CD14-positive monocyte (primary cell): ENCODE data around the gene PLXNB3. TPM values are rescaled to one million over a fixed set of nuclear protein-coding genes. Genes with fewer than 3 reads are reported as not detected.
A peak's percentile ranks its signal among the peaks of the same experiment; 100 is the strongest.

Experiments
- DNase-seq, 3 donors: peaks; one replicate each; pipeline ENCODE4 v3.0.0-alpha.2; 2011 to 2022
- H2AFZ ChIP-seq: 2 replicates; pipeline ENCODE4 v1.6.0; 2012; ENCODE audit warnings: mild to moderate bottlenecking, low read depth, low read length, inconsistent platforms; ENCODE audit not compliant: insufficient read depth, poor library complexity, severe bottlenecking
- H3K27ac ChIP-seq, 2 donors: 1 replicate in 1 of 2; 2 replicates in 1 of 2; pipeline ENCODE4 v1.5.1; 2012 to 2013; ENCODE audit warnings: low read length in 2 of 2, control low read depth in 1 of 2, inconsistent platforms in 1 of 2, low read depth in 1 of 2, mild to moderate bottlenecking in 1 of 2
- H3K27me3 ChIP-seq, 2 donors: one replicate each; pipeline versions ENCODE4 v1.6.0 to v1.6.1; 2011 to 2013; ENCODE audit warnings: low read length in 2 of 2; ENCODE audit not compliant: control insufficient read depth in 2 of 2, insufficient read depth in 2 of 2
- H3K36me3 ChIP-seq, 2 donors: replicated peaks in 1 of 2; 1 replicate in 1 of 2; 2 replicates in 1 of 2; pipeline versions ENCODE4 v1.5.1 to v1.6.1; 2012 to 2013; ENCODE audit warnings: low read length in 2 of 2, control low read depth in 1 of 2, inconsistent platforms in 1 of 2, mild to moderate bottlenecking in 1 of 2; ENCODE audit not compliant: insufficient read depth in 2 of 2, control insufficient read depth in 1 of 2
- H3K4me1 ChIP-seq, 2 donors: 1 replicate in 1 of 2; 2 replicates in 1 of 2; pipeline versions ENCODE4 v1.5.1 to v1.6.1; 2012 to 2013; ENCODE audit warnings: low read length in 2 of 2, control low read depth in 1 of 2, inconsistent platforms in 1 of 2, mild to moderate bottlenecking in 1 of 2, moderate library complexity in 1 of 2; ENCODE audit not compliant: insufficient read depth in 2 of 2, control insufficient read depth in 1 of 2
- H3K4me2 ChIP-seq: replicated peaks from 2 replicates; pipeline ENCODE3; 2012; ENCODE audit warnings: low read length, moderate library complexity, mild to moderate bottlenecking; ENCODE audit not compliant: poor library complexity, severe bottlenecking; ENCODE audit errors: extremely low read depth
- H3K4me3 ChIP-seq, 3 experiments: fragments of 200-600 bp in 1 of 3; sonication (generic) in 1 of 3; replicated peaks in 1 of 3; 1 replicate in 2 of 3; 2 replicates in 1 of 3; pipeline ENCODE4 v1.5.1; 2011 to 2013; ENCODE audit warnings: low read length in 3 of 3, mild to moderate bottlenecking in 3 of 3, control low read depth in 2 of 3, low read depth in 2 of 3, inconsistent platforms in 1 of 3, moderate library complexity in 1 of 3
- H3K79me2 ChIP-seq: 2 replicates; pipeline ENCODE4 v1.6.0; 2012; ENCODE audit warnings: mild to moderate bottlenecking, control low read depth, inconsistent platforms, low read length, moderate library complexity; ENCODE audit not compliant: insufficient read depth
- H3K9ac ChIP-seq: 2 replicates; pipeline ENCODE4 v1.6.0; 2017; ENCODE audit warnings: low read length, mild to moderate bottlenecking; ENCODE audit not compliant: insufficient read depth, poor library complexity, severe bottlenecking
- H3K9me3 ChIP-seq, 2 donors: replicated peaks in 1 of 2; 1 replicate in 1 of 2; 2 replicates in 1 of 2; pipeline versions ENCODE4 v1.5.1 to v1.6.1; 2012 to 2013; ENCODE audit warnings: low read length in 2 of 2, control low read depth in 1 of 2; ENCODE audit not compliant: control insufficient read depth in 1 of 2, insufficient read depth in 1 of 2
- H4K20me1 ChIP-seq: 2 replicates; pipeline ENCODE4 v1.6.0; 2012; ENCODE audit warnings: mild to moderate bottlenecking, low read length, control low read depth, moderate library complexity; ENCODE audit not compliant: insufficient read depth
- H3K27ac Mint-ChIP-seq, 7 donors: one replicate each; pipeline ENCODE4 v1.8.0; 2020; ENCODE audit warnings: mild to moderate bottlenecking in 7 of 7, mixed read lengths in 7 of 7, moderate library complexity in 6 of 7, inconsistent platforms in 2 of 7
- H3K27me3 Mint-ChIP-seq, 3 donors: one replicate each; pipeline ENCODE4 v1.8.0; 2021 to 2022; ENCODE audit warnings: low read depth in 3 of 3, mild to moderate bottlenecking in 3 of 3, mixed read lengths in 3 of 3, moderate library complexity in 3 of 3, inconsistent platforms in 1 of 3
- H3K36me3 Mint-ChIP-seq, 2 donors: one replicate each; pipeline ENCODE4 v1.8.0; 2020; ENCODE audit warnings: mixed read lengths in 2 of 2, inconsistent platforms in 1 of 2, mild to moderate bottlenecking in 1 of 2
- H3K4me1 Mint-ChIP-seq: one replicate; pipeline ENCODE4 v1.8.0; 2020; ENCODE audit warnings: mild to moderate bottlenecking, mixed read lengths
- H3K4me3 Mint-ChIP-seq, 2 donors: one replicate each; pipeline ENCODE4 v1.8.0; 2020; ENCODE audit warnings: mild to moderate bottlenecking in 2 of 2, mixed read lengths in 2 of 2, moderate library complexity in 1 of 2
- H3K9me3 Mint-ChIP-seq, 7 donors: one replicate each; pipeline ENCODE4 v1.8.0; 2020 to 2022; ENCODE audit warnings: mixed read lengths in 7 of 7, mild to moderate bottlenecking in 6 of 7, moderate library complexity in 6 of 7, inconsistent platforms in 2 of 7
- WGBS: methylation state at CpG from one replicate; pipeline ENCODE4 v1.1.5; 2013; ENCODE audit warnings: missing lambda C conversion rate; ENCODE audit not compliant: insufficient coverage; 5-methylcytosine and 5-hydroxymethylcytosine counted together
- intact Hi-C, 2 donors: fragments of 100-400 bp; cut with micrococcal nuclease; formaldehyde crosslinking; loops; one replicate each; pipeline versions ENCODE4 v1.15.0 to v1.15.1; 2023
- polyA plus RNA-seq, 3 donors: library from polyadenylated mRNA; depleted of rRNA in 1 of 3; unstranded in 2 of 3; stranded (reverse) in 1 of 3; fragments of 300-500 nt in 2 of 3; fragments of >200 nt in 1 of 3; fragmentation: Illumina TruSeq in 2 of 3; gene quantifications; 1 replicate in 2 of 3; 2 replicates in 1 of 3; pipeline ENCODE4 v1.2.3, GENCODE V29; 2012 to 2021
- TF ChIP-seq, protein P1 (sequence below): fragments of 200-600 bp; IDR thresholded peaks from one replicate; pipeline ENCODE4 v1.8.0; 2022; ENCODE audit warnings: antibody characterized with exemption, mild to moderate bottlenecking

The PLXNB3 gene
- polyA plus RNA-seq, 3 donors, result not detected

DNA sequence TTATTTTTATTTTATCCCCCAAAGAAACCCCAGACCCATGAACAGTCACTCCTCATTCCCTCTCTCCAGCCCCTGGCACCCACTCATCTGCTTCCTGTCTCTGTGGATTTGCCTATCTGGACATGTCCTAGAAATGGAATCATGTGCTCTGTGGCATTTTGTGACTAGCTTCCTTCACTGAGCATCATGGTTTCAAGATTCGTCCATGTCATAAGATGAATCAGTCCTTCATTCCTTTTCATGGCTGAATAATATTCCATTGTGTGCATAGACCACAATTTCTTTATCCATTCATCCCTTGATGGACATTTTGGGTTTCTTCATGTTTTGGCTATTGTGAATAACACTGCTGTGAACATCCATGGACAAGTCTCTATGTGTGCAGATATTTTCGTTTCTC lies 29.2 kb upstream of the PLXNB3 start:
- Histone ChIP-seq H3K9ac (no peak overlapping the region), H3K4me3 (no peak overlapping the region), H3K36me3 (peaks cover 36 to 49% of the 10 kb centered on the region in 2 donors), H2AFZ (no peak overlapping the region), H3K4me2 (no peak overlapping the region), H3K79me2 (peaks cover 14% of the 10 kb centered on the region), H3K9me3 (peaks cover 0 to 7% of the 10 kb centered on the region in 2 donors), H3K27me3 (no peaks in the 10 kb centered on the region), H3K4me1 (peaks cover 33 to 35% of the 10 kb centered on the region in 2 donors), H4K20me1 (peaks cover 21% of the 10 kb centered on the region), H3K27ac (no peak overlapping the region)
- intact Hi-C loops, result no loop called here
- no peak for DNase-seq
- H3K9me3 Mint-ChIP-seq, result peaks cover 0 to 24% (median 16%) of the 10 kb centered on the region in 7 donors
- H3K27me3 Mint-ChIP-seq, result peaks cover 0 to 12% (median 0%) of the 10 kb centered on the region in 3 donors
- H3K4me1 Mint-ChIP-seq, result peaks cover 26% of the 10 kb centered on the region
- TF ChIP-seq, protein P1, sequence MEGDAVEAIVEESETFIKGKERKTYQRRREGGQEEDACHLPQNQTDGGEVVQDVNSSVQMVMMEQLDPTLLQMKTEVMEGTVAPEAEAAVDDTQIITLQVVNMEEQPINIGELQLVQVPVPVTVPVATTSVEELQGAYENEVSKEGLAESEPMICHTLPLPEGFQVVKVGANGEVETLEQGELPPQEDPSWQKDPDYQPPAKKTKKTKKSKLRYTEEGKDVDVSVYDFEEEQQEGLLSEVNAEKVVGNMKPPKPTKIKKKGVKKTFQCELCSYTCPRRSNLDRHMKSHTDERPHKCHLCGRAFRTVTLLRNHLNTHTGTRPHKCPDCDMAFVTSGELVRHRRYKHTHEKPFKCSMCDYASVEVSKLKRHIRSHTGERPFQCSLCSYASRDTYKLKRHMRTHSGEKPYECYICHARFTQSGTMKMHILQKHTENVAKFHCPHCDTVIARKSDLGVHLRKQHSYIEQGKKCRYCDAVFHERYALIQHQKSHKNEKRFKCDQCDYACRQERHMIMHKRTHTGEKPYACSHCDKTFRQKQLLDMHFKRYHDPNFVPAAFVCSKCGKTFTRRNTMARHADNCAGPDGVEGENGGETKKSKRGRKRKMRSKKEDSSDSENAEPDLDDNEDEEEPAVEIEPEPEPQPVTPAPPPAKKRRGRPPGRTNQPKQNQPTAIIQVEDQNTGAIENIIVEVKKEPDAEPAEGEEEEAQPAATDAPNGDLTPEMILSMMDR, result no peak
- peaks cover 45 to 69% of the 10 kb centered on the region in 2 donors for H3K36me3 Mint-ChIP-seq
- 100% methylated on average over 1 of the region's 2 CpGs for WGBS
- H3K27ac Mint-ChIP-seq, result peak overlapping the region in 1 of 7 donors; percentile 13
- H3K4me3 Mint-ChIP-seq, result no peak overlapping the region

DNA sequence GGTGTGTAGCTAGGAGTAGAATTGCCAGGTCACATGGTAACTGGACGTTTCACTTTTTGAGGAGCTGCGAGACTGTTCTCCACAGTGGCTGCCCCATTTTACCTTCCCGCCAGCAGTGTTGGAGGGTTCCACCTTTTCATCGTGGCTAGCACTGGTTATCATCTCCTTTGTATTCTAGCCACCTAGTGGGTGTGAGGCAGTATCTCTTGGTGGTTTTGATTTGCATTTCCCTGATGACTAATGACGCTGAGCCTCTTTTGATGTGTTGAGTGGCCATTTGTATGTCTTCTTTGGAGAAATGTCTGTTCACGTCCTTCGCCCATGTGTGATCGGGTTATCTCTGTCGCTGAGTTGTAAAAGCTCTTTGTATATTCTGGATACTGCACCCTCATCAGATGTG lies 28.8 kb upstream of the PLXNB3 start:
- no peak overlapping the region for H3K4me3 ChIP-seq
- Mint-ChIP-seq H3K9me3 (peaks cover 0 to 20% (median 16%) of the 10 kb centered on the region in 7 donors), H3K27ac (no peak overlapping the region), H3K4me3 (no peak overlapping the region), H3K36me3 (peaks cover 47 to 73% of the 10 kb centered on the region in 2 donors), H3K4me1 (peaks cover 26% of the 10 kb centered on the region), H3K27me3 (peaks cover 0 to 12% (median 0%) of the 10 kb centered on the region in 3 donors)
- peaks cover 10% of the 10 kb centered on the region for H3K79me2 ChIP-seq
- H4K20me1 ChIP-seq, result peaks cover 21% of the 10 kb centered on the region
- H3K27me3 ChIP-seq, result no peaks in the 10 kb centered on the region
- TF ChIP-seq, protein P1, result peak; percentile 26
- H2AFZ ChIP-seq, result no peak overlapping the region
- H3K4me2 ChIP-seq, result no peak overlapping the region
- no peak overlapping the region for H3K27ac ChIP-seq
- no CpG with 5 or more reads among the region's 9 CpGs for WGBS
- peak in 1 of 3 donors; percentile 7 for DNase-seq
- intact Hi-C loops, result no loop called here
- no peak overlapping the region for H3K9ac ChIP-seq
- H3K4me1 ChIP-seq, result peaks cover 29 to 31% of the 10 kb centered on the region in 2 donors
- H3K9me3 ChIP-seq, result peaks cover 0 to 7% of the 10 kb centered on the region in 2 donors
- H3K36me3 ChIP-seq, result peaks cover 39 to 53% of the 10 kb centered on the region in 2 donors
